ENCODE results near the gene MYT1. TPM values are rescaled to one million over a fixed set of nuclear protein-coding genes. Genes with fewer than 3 reads are reported as not detected.
A peak's percentile ranks its signal among the peaks of the same experiment; 100 is the strongest.

The MYT1 gene
- total RNA-seq, 2 experiments from 2014 or later = 0.12 to 0.14 TPM

- DNase-seq (peak; percentile 91), ATAC-seq (peak; percentile 91)
- peaks cover 6% of the 10 kb centered on the region for H3K27me3 Mint-ChIP-seq
- intact Hi-C loops (cut with DNase I, micrococcal nuclease) = loop anchor here in 1 of 2 experiments (2.0 to 5.0 kb wide), 4 partner anchors 153 to 735 kb away; partner anchors contain the start of genes LKAAEAR1, OPRL1, PPDPF and PRPF6
- POLR2A ChIA-PET = no interaction called here
- H3K36me3 Mint-ChIP-seq (ENCODE audit: low read depth) = peaks cover 2% of the 10 kb centered on the region
- H3K4me1 Mint-ChIP-seq = peaks cover 46% of the 10 kb centered on the region
- H3K9me3 Mint-ChIP-seq (ENCODE audit: low read depth) = no peaks in the 10 kb centered on the region
- peak within 1 kb of the TSS; percentile 92 for H3K27ac Mint-ChIP-seq
- CTCF ChIA-PET = interaction anchor here (0.6 to 3.8 kb wide), 5 partner anchors 10 to 1867 kb away, joined by 3 to 24 read pairs (median 7); no protein-coding TSS in a partner anchor
- H3K4me3 Mint-ChIP-seq = peak within 1 kb of the TSS; percentile 85
Measured at GRCh38 chr20:64255361-64256281, 91.4 kb downstream of the MYT1 start, which contains the start of gene PCMTD2. TSS of gene PCMTD2 (plus strand) at chr20:64255748. CDS start at chr20:64259966, 4,218 bp downstream.

GRCh38 chr20:64256282-64256935, 92.2 kb downstream of the MYT1 start:
- H3K27me3 Mint-ChIP-seq = peaks cover 4% of the 10 kb centered on the region
- POLR2A ChIA-PET = no interaction called here

GRCh38 chr20:64257107-64257757, 93.0 kb downstream of the MYT1 start:
- intact Hi-C loops (cut with DNase I, micrococcal nuclease) = loop anchor here in 1 of 2 experiments (5.0 kb wide), 3 partner anchors 155 to 275 kb away; partner anchors contain the start of genes LKAAEAR1, OPRL1 and PRPF6
- ATAC-seq (no peak), DNase-seq (no peak)
- Mint-ChIP-seq H3K27ac (peak overlapping the region; percentile 92), H3K36me3 (ENCODE audit: low read depth) (peaks cover 2% of the 10 kb centered on the region), H3K4me1 (peaks cover 61% of the 10 kb centered on the region), H3K4me3 (peak overlapping the region; percentile 85), H3K27me3 (peaks cover 3% of the 10 kb centered on the region), H3K9me3 (ENCODE audit: low read depth) (no peaks in the 10 kb centered on the region)
- ChIA-PET POLR2A (no interaction called here), CTCF (interaction anchor here (1.5 to 3.8 kb wide), 5 partner anchors 8 to 28 kb away, joined by 5 to 24 read pairs (median 10); no protein-coding TSS in a partner anchor)

More at GRCh38 chr20:64256282-64256935, 92.2 kb downstream of the MYT1 start:
- peak overlapping the region; percentile 92 for H3K27ac Mint-ChIP-seq
- no peak for DNase-seq
- peak; percentile 19 for ATAC-seq
- H3K4me1 Mint-ChIP-seq = peaks cover 54% of the 10 kb centered on the region
- CTCF ChIA-PET = interaction anchor here (0.5 to 3.8 kb wide), 7 partner anchors 9 to 1868 kb away, joined by 3 to 24 read pairs (median 7); no protein-coding TSS in a partner anchor
- H3K36me3 Mint-ChIP-seq (ENCODE audit: low read depth) = peaks cover 2% of the 10 kb centered on the region
- H3K4me3 Mint-ChIP-seq = peak overlapping the region; percentile 85
- intact Hi-C loops (cut with DNase I, micrococcal nuclease) = loop anchor here in 1 of 2 experiments (5.0 kb wide), 3 partner anchors 154 to 274 kb away; partner anchors contain the start of genes LKAAEAR1, OPRL1 and PRPF6
- no peaks in the 10 kb centered on the region for H3K9me3 Mint-ChIP-seq (ENCODE audit: low read depth)

GRCh38 chr20:64258071-64258823, 94.0 kb downstream of the MYT1 start:
- no peaks in the 10 kb centered on the region for H3K27me3 Mint-ChIP-seq
- ChIA-PET CTCF (interaction anchor here (1.0 to 3.8 kb wide), 9 partner anchors 10 to 159 kb away, joined by 3 to 24 read pairs (median 4); no protein-coding TSS in a partner anchor), POLR2A (no interaction called here)
- ATAC-seq (no peak), DNase-seq (no peak)
- peak overlapping the region; percentile 71 for H3K27ac Mint-ChIP-seq
- H3K36me3 Mint-ChIP-seq (ENCODE audit: low read depth) = peaks cover 2% of the 10 kb centered on the region
- no peak overlapping the region for H3K4me3 Mint-ChIP-seq
- no peaks in the 10 kb centered on the region for H3K9me3 Mint-ChIP-seq (ENCODE audit: low read depth)
- H3K4me1 Mint-ChIP-seq = peaks cover 70% of the 10 kb centered on the region
- intact Hi-C loops (cut with DNase I, micrococcal nuclease) = loop anchor here in 1 of 2 experiments (5.0 kb wide), 3 partner anchors 156 to 276 kb away; partner anchors contain the start of genes LKAAEAR1, OPRL1 and PRPF6

- Mint-ChIP-seq H3K27ac (peak overlapping the region; percentile 11), H3K36me3 (ENCODE audit: low read depth) (peaks cover 4% of the 10 kb centered on the region), H3K9me3 (ENCODE audit: low read depth) (no peaks in the 10 kb centered on the region), H3K27me3 (no peaks in the 10 kb centered on the region), H3K4me1 (peaks cover 80% of the 10 kb centered on the region), H3K4me3 (no peak overlapping the region)
- ChIA-PET CTCF (interaction anchor here (1.2 to 2.2 kb wide), 3 partner anchors 12 to 26 kb away, joined by 4 to 11 read pairs (median 4); no protein-coding TSS in a partner anchor), POLR2A (no interaction called here)
- DNase-seq (no peak), ATAC-seq (no peak)
- intact Hi-C loops (cut with DNase I, micrococcal nuclease) = no loop called here
Measured at GRCh38 chr20:64260239-64260638, 96.0 kb downstream of the MYT1 start.

GRCh38 chr20:64261138-64261537, 96.9 kb downstream of the MYT1 start:
- H3K4me3 Mint-ChIP-seq = no peak overlapping the region
- ChIA-PET CTCF (interaction anchor here (0.5 to 2.2 kb wide), 8 partner anchors 11 to 272 kb away, joined by 3 to 11 read pairs (median 4); no protein-coding TSS in a partner anchor), POLR2A (no interaction called here)
- ATAC-seq (peak; percentile 57), DNase-seq (peak; percentile 38)
- no peaks in the 10 kb centered on the region for H3K27me3 Mint-ChIP-seq
- peaks cover 4% of the 10 kb centered on the region for H3K36me3 Mint-ChIP-seq (ENCODE audit: low read depth)
- H3K4me1 Mint-ChIP-seq = peaks cover 82% of the 10 kb centered on the region
- no peaks in the 10 kb centered on the region for H3K9me3 Mint-ChIP-seq (ENCODE audit: low read depth)
- H3K27ac Mint-ChIP-seq = peak overlapping the region; percentile 69
- intact Hi-C loops (cut with DNase I, micrococcal nuclease) = no loop called here

- H3K4me3 Mint-ChIP-seq = no peak overlapping the region
- H3K36me3 Mint-ChIP-seq (ENCODE audit: low read depth) = peaks cover 3% of the 10 kb centered on the region
- ChIA-PET POLR2A (no interaction called here), CTCF (interaction anchor here (1.0 kb wide), 1 partner anchor 19 kb away, joined by 4 read pairs; no protein-coding TSS in a partner anchor)
- DNase-seq = no peak
- H3K27ac Mint-ChIP-seq = no peak overlapping the region
- no peak for ATAC-seq
- peaks cover 55% of the 10 kb centered on the region for H3K4me1 Mint-ChIP-seq
- no peaks in the 10 kb centered on the region for H3K9me3 Mint-ChIP-seq (ENCODE audit: low read depth)
- no peaks in the 10 kb centered on the region for H3K27me3 Mint-ChIP-seq
- intact Hi-C loops (cut with DNase I, micrococcal nuclease) = no loop called here
Measured at GRCh38 chr20:64264091-64264490, 99.8 kb downstream of the MYT1 start.

GRCh38 chr20:64265201-64265600, 100.9 kb downstream of the MYT1 start:
- Mint-ChIP-seq H3K4me1 (peaks cover 45% of the 10 kb centered on the region), H3K9me3 (ENCODE audit: low read depth) (no peaks in the 10 kb centered on the region), H3K4me3 (no peak overlapping the region), H3K27me3 (no peaks in the 10 kb centered on the region), H3K36me3 (ENCODE audit: low read depth) (peaks cover 7% of the 10 kb centered on the region), H3K27ac (no peak overlapping the region)
- ChIA-PET POLR2A (no interaction called here), CTCF (interaction anchor here (1.0 to 1.9 kb wide), 2 partner anchors 8 to 18 kb away, joined by 4 to 7 read pairs; no protein-coding TSS in a partner anchor)
- DNase-seq = no peak
- intact Hi-C loops (cut with DNase I, micrococcal nuclease) = no loop called here
- ATAC-seq = no peak

- H3K4me1 Mint-ChIP-seq = peaks cover 28% of the 10 kb centered on the region
- H3K27ac Mint-ChIP-seq = no peak overlapping the region
- H3K4me3 Mint-ChIP-seq = no peak overlapping the region
- ChIA-PET POLR2A (no interaction called here), CTCF (interaction anchor here (1.4 kb wide), 1 partner anchor 17 kb away, joined by 4 read pairs; no protein-coding TSS in a partner anchor)
- H3K36me3 Mint-ChIP-seq (ENCODE audit: low read depth) = peaks cover 9% of the 10 kb centered on the region
- DNase-seq (no peak), ATAC-seq (no peak)
- no peaks in the 10 kb centered on the region for H3K27me3 Mint-ChIP-seq
- intact Hi-C loops (cut with DNase I, micrococcal nuclease) = no loop called here
- no peaks in the 10 kb centered on the region for H3K9me3 Mint-ChIP-seq (ENCODE audit: low read depth)
Measured at GRCh38 chr20:64266988-64267387, 102.7 kb downstream of the MYT1 start.

GRCh38 chr20:64268174-64268573, 103.9 kb downstream of the MYT1 start:
- no peaks in the 10 kb centered on the region for H3K9me3 Mint-ChIP-seq (ENCODE audit: low read depth)
- peaks cover 18% of the 10 kb centered on the region for H3K4me1 Mint-ChIP-seq
- ATAC-seq (no peak), DNase-seq (no peak)
- intact Hi-C loops (cut with DNase I, micrococcal nuclease) = no loop called here
- H3K36me3 Mint-ChIP-seq (ENCODE audit: low read depth) = peaks cover 9% of the 10 kb centered on the region
- CTCF ChIA-PET = interaction anchor here (0.8 to 1.4 kb wide), 3 partner anchors 9 to 18 kb away, joined by 3 to 5 read pairs (median 4); no protein-coding TSS in a partner anchor
- no peak overlapping the region for H3K27ac Mint-ChIP-seq
- no peaks in the 10 kb centered on the region for H3K27me3 Mint-ChIP-seq
- H3K4me3 Mint-ChIP-seq = no peak overlapping the region
- POLR2A ChIA-PET = no interaction called here

Measured in activated CD4-positive, alpha-beta T cell treated with anti-CD3 and anti-CD28 coated beads for 36 hours (primary cell).